Gastroesophageal sphincter (tissue), 3 donors: ENCODE results near the gene NOSIP.

Source experiments
- CTCF ChIP-seq, 4 experiments: fragments of 200-600 bp in 2 of 4; fragments of 450-650 bp in 2 of 4; sonication (generic) in 1 of 4; IDR thresholded peaks; one replicate each; pipeline ENCODE4 v1.5.1; 2017 to 2019; ENCODE audit warnings: antibody characterized with exemption in 4 of 4, mild to moderate bottlenecking in 2 of 4, moderate library complexity in 2 of 4
- POLR2A ChIP-seq, 2 donors: fragments of 450-650 bp; IDR thresholded peaks; one replicate each; pipeline ENCODE4 v1.6.1; 2017; ENCODE audit warnings: antibody characterized with exemption in 2 of 2, mild to moderate bottlenecking in 2 of 2, moderate library complexity in 1 of 2

GRCh38 chr19:49609499-49610092 is 29.2 kb upstream of the NOSIP start:
- no peak for TF ChIP-seq CTCF (IDR thresholded peaks at IDR 0.05)
- TF ChIP-seq POLR2A (IDR thresholded peaks at IDR 0.05), result no peak
